Breast epithelium (tissue), 4 donors: ENCODE results near the gene NCSTN. TPM values are rescaled to one million over a fixed set of nuclear protein-coding genes. Genes with fewer than 3 reads are reported as not detected.

ENCODE experiments used
- DNase-seq, 2 donors: peaks; one replicate each; pipeline ENCODE4 v3.0.0-alpha.2; 2019; ENCODE audit warnings: low spot score in 2 of 2
- H3K27ac ChIP-seq, 2 donors: fragments of 200-600 bp; sonication (generic) in 1 of 2; one replicate each; pipeline ENCODE4 v1.5.1; 2016 to 2019; ENCODE audit warnings: mild to moderate bottlenecking in 1 of 2
- H3K27me3 ChIP-seq, 2 donors: fragments of 200-600 bp; sonication (generic) in 1 of 2; one replicate each; pipeline versions ENCODE4 v1.5.1 to v1.6.0; 2017 to 2019; ENCODE audit warnings: control low read depth in 1 of 2, mild to moderate bottlenecking in 1 of 2
- H3K36me3 ChIP-seq: fragments of 200-600 bp; one replicate; pipeline ENCODE4 v1.5.1; 2019
- H3K4me1 ChIP-seq, 2 donors: fragments of 200-600 bp; sonication (generic); one replicate each; pipeline ENCODE4 v1.5.1; 2016 to 2019; ENCODE audit warnings: control low read depth in 1 of 2
- H3K4me3 ChIP-seq, 3 donors: fragments of 200-600 bp; sonication (generic); 1 replicate in 2 of 3; 2 replicates in 1 of 3; pipeline ENCODE4 v1.5.1; 2016 to 2019; ENCODE audit warnings: mild to moderate bottlenecking in 3 of 3, moderate library complexity in 2 of 3
- H3K9me3 ChIP-seq, 2 donors: fragments of 200-600 bp; sonication (generic) in 1 of 2; one replicate each; pipeline ENCODE4 v1.5.1; 2016 to 2019; ENCODE audit warnings: control low read depth in 1 of 2
- POLR2A ChIP-seq: fragments of 450-650 bp; IDR thresholded peaks from one replicate; pipeline ENCODE4 v1.6.1; 2016; ENCODE audit warnings: antibody characterized with exemption, mild to moderate bottlenecking, moderate library complexity
- POLR2AphosphoS5 ChIP-seq, 3 donors: sonication (generic); formaldehyde crosslinking; IDR thresholded peaks; one replicate each; pipeline ENCODE4 v1.6.1; 2017; ENCODE audit warnings: antibody characterized with exemption in 3 of 3
- intact Hi-C: fragments of 100-400 bp; cut with DNase I; formaldehyde crosslinking; loops from one replicate; pipeline ENCODE4 v1.15.1; 2023; ENCODE audit warnings: low total_unique reads
- total RNA-seq, 3 donors: library from RNA; depleted of rRNA; stranded (reverse); fragments of >200 nt; gene quantifications; one replicate each; pipeline ENCODE4 v1.1.0, GENCODE V29; 2016
- TF ChIP-seq, protein P1 (sequence below), 3 donors: fragments of 450-650 bp; IDR thresholded peaks; one replicate each; pipeline ENCODE4 v1.5.1; 2016 to 2017; ENCODE audit warnings: antibody characterized with exemption in 3 of 3, mild to moderate bottlenecking in 3 of 3, moderate library complexity in 3 of 3

NCSTN gene
- total RNA-seq, 3 donors from 2014 or later = 66.4 to 83.5 (median 76.0) TPM

DNA sequence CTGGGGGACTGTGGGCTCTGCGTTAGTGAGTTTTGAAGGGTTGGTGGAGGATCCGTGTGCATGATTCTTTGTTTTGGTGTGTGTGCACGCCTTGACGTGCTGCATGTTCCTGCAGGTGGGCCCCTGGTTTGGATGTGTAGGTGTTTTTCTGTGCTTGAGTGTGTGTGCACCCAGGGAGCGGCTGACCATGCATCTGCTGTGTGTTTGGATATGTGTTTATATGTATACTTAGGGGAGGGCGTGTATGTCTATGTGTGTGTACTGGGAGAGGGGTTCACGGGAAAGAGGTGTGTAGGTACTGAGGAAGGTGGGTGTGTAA, 58.3 kb downstream of the NCSTN start:
- no peaks in the 10 kb centered on the region for H3K36me3 ChIP-seq
- no peak for DNase-seq
- H3K27me3 ChIP-seq = no peaks in the 10 kb centered on the region
- no peak for TF ChIP-seq POLR2A
- no peak for TF ChIP-seq POLR2AphosphoS5 (IDR thresholded peaks at IDR 0.05)
- TF ChIP-seq, protein P1, sequence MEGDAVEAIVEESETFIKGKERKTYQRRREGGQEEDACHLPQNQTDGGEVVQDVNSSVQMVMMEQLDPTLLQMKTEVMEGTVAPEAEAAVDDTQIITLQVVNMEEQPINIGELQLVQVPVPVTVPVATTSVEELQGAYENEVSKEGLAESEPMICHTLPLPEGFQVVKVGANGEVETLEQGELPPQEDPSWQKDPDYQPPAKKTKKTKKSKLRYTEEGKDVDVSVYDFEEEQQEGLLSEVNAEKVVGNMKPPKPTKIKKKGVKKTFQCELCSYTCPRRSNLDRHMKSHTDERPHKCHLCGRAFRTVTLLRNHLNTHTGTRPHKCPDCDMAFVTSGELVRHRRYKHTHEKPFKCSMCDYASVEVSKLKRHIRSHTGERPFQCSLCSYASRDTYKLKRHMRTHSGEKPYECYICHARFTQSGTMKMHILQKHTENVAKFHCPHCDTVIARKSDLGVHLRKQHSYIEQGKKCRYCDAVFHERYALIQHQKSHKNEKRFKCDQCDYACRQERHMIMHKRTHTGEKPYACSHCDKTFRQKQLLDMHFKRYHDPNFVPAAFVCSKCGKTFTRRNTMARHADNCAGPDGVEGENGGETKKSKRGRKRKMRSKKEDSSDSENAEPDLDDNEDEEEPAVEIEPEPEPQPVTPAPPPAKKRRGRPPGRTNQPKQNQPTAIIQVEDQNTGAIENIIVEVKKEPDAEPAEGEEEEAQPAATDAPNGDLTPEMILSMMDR (IDR thresholded peaks at IDR 0.05) = no peak
- H3K9me3 ChIP-seq = no peaks in the 10 kb centered on the region
- no peaks in the 10 kb centered on the region for H3K4me1 ChIP-seq
- intact Hi-C loops = no loop called here
- H3K4me3 ChIP-seq = peak overlapping the region; percentile 63 to 93 (median 85)
- H3K27ac ChIP-seq = peak overlapping the region; percentile 66 to 69

DNA sequence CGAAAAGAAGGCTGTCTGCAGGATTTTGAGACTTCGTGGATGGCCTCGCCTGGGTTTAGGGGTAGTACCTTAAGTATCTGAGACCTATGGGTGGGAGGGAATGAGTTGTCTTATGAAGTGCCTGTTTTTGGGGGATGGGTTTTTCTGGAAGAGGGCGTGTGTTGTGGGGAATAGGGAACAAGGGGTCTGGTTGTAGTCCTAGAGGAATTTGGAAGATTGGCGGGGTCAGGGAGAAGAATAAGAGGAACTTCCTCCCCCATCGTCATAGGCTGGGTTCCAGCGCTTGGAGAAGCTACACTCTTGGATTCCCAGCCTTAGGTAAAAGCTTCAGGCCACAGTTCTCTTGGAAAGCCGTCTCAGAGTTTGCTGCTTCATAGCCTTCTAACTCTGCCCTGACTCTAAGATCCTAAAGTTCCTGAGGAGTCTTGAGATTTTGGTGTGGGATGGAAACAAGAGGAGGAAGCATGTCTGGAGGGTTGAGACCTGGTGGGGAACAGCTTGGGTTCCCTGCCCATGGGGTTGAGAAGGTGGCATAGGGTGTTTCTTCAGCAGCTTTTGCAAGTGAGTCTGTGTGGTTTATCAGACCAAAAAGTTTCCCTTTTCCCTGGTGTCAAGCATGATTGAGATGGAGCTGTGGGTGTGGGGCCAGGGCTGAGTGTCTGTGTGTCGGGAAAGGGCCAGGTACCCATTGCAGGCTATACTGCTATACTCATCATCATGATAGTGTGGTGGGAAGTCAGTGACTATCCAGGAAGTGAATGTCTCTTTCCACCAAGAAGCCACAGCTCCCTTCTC, 59.0 kb downstream of the NCSTN start:
- H3K4me3 ChIP-seq = peak overlapping the region in 2 of 3 donors; percentile 85 to 93
- no peaks in the 10 kb centered on the region for H3K9me3 ChIP-seq
- intact Hi-C loops = no loop called here
- no peaks in the 10 kb centered on the region for H3K27me3 ChIP-seq
- no peak for DNase-seq
- H3K36me3 ChIP-seq = no peaks in the 10 kb centered on the region
- peak overlapping the region in 1 of 2 donors; percentile 3 for H3K27ac ChIP-seq
- TF ChIP-seq POLR2A = no peak
- TF ChIP-seq POLR2AphosphoS5 (IDR thresholded peaks at IDR 0.05) = no peak
- TF ChIP-seq, protein P1 (IDR thresholded peaks at IDR 0.05) = no peak
- H3K4me1 ChIP-seq = no peaks in the 10 kb centered on the region

DNA sequence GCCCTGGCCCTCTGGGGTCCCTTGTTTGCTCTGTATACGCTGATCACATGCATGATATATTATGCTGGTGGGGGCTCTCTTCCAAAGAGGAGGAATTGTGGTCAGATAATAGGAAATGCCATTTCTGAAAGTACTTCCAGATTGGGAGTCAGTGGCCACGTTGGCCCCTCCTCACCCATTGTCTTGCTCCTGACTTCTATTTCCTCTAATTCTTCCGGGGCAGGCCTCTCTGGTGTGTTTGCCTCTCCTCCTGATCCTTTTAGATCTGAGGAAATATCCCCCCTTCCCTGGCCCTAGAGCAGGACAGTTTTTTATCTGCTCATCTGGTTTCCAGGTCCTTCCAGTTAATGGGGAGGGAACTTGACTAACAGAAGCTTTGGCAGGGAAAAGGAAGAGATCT, 60.1 kb downstream of the NCSTN start:
- intact Hi-C loops = no loop called here
- Histone ChIP-seq H3K36me3 (no peaks in the 10 kb centered on the region), H3K27me3 (no peaks in the 10 kb centered on the region), H3K4me1 (no peaks in the 10 kb centered on the region), H3K9me3 (no peaks in the 10 kb centered on the region), H3K4me3 (no peak overlapping the region), H3K27ac (no peak overlapping the region)
- DNase-seq = no peak
- TF ChIP-seq POLR2A = no peak
- TF ChIP-seq POLR2AphosphoS5 (IDR thresholded peaks at IDR 0.05) = no peak
- TF ChIP-seq, protein P1 (IDR thresholded peaks at IDR 0.05) = no peak

DNA sequence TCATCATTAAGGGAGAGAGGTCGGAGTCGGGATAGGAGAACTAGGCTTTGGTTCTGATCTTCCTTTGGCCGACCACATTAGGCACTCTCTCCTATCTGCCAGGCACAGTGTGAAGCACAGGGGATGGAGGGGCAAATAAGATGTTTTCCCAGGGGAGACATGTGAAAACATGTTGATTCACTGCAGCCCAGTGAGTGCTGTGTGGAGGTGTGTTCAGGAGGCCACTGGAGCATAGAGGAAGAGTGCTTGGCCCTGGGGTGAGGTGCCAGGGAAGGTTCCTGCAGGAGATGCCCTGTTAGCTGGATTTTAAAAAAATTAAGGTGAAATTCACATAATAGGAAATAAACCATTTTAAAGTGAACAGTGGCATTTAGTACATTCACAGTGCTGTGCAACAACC, 60.9 kb downstream of the NCSTN start:
- Histone ChIP-seq H3K36me3 (no peaks in the 10 kb centered on the region), H3K27me3 (no peaks in the 10 kb centered on the region), H3K4me3 (no peak overlapping the region), H3K4me1 (no peaks in the 10 kb centered on the region), H3K9me3 (no peaks in the 10 kb centered on the region), H3K27ac (no peak overlapping the region)
- intact Hi-C loops = no loop called here
- DNase-seq = no peak
- TF ChIP-seq POLR2A (no peak), POLR2AphosphoS5 (IDR thresholded peaks at IDR 0.05) (no peak)
- TF ChIP-seq, protein P1 (IDR thresholded peaks at IDR 0.05) = no peak

DNA sequence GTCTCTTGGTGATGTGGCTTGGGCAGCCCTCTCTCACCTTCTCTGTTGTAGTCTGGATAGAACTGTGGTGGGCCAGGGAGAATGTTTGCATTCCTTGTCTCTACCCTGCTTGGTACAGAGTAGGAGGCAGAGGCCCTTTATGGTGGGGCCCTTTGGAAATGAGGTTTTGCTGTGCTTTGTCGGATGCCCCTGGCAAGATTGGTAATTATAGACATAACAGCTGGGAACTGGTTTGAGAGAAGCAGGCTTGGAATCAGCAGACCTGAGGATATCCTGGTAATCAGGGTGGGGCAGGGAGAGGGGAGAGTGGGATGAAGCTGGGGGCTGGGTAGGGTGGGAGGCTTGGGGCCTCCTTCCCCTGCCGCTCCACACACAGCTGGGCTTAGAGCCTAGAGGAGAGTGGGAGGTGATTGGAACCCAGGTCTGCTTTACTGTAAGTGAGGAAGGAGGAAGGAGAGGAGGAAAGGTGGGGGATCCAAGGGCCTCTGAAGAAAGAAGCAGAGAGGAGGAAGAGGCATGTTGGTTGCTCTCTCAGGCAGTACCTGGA, 62.2 kb downstream of the NCSTN start:
- intact Hi-C loops = no loop called here
- TF ChIP-seq, protein P1 (IDR thresholded peaks at IDR 0.05) = no peak

More for the DNA sequence above, 62.2 kb downstream of the NCSTN start:
- Histone ChIP-seq H3K4me1 (no peaks in the 10 kb centered on the region), H3K27ac (no peak overlapping the region), H3K9me3 (no peaks in the 10 kb centered on the region), H3K36me3 (no peaks in the 10 kb centered on the region), H3K4me3 (no peak overlapping the region), H3K27me3 (no peaks in the 10 kb centered on the region)
- DNase-seq = no peak
